ENCODE measurements around the gene GALNT10. TPM values are rescaled to one million over a fixed set of nuclear protein-coding genes. Genes with fewer than 3 reads are reported as not detected.

GALNT10 gene
- total and polyA plus RNA-seq, 9 of the 15 experiments (the other 6 are each of a cell fraction or from before 2014, with no cell fraction given): 4.6 to 37.1 (median 13.3) TPM

- Histone ChIP-seq H3K9ac (ENCODE audit: insufficient read depth in 1 of 2, low read depth in 2 of 2, low read length in 2 of 2) (no peak overlapping the region), H3K9me1 (ENCODE audit: control insufficient read depth, insufficient read depth, low read length) (no peaks in the 10 kb centered on the region), H3K9me3 (replicated peaks; ENCODE audit: control insufficient read depth, insufficient read depth, low read depth, low read length) (no peaks in the 10 kb centered on the region), H3K4me2 (ENCODE audit: insufficient read depth, low read length) (no peak overlapping the region), H4K20me1 (replicated peaks; ENCODE audit: control insufficient read depth, insufficient read depth, low read length) (no peaks in the 10 kb centered on the region; the same call in 1 of the 2 replicates), H3K4me3 (no peak overlapping the region), H3K27ac (ENCODE audit: extremely low read depth, low read depth, low read length) (no peak overlapping the region), H3K27me3 (ENCODE audit: control insufficient read depth in 2 of 2, insufficient read depth in 2 of 2, low read length in 2 of 2) (peaks cover 7 to 11% of the 10 kb centered on the region in 2 experiments; a peak in 4 of 5 replicates), H3K4me1 (replicated peaks in 1 of 2; ENCODE audit: control insufficient read depth in 2 of 2, insufficient read depth in 2 of 2, low read length in 2 of 2) (no peaks in the 10 kb centered on the region), H2AFZ (ENCODE audit: low read depth, low read length) (no peak overlapping the region), H3K79me2 (ENCODE audit: control insufficient read depth, insufficient read depth, low read length) (no peaks in the 10 kb centered on the region), H3K36me3 (ENCODE audit: control insufficient read depth, insufficient read depth, low read length) (no peaks in the 10 kb centered on the region)
- ChIA-PET POLR2A (no interaction called here), CTCF (ENCODE audit: low intra/inter-chr PET ratio) (no interaction called here)
- 0% methylated on average over 1 of the region's 1 CpG for whole genome bisulfite sequencing (ENCODE audit: insufficient coverage, low coverage, missing lambda C conversion rate)
- in situ Hi-C loops (cut with MboI): no loop called here
- ATAC-seq (no peak), FAIRE-seq (no peak), DNase-seq (ENCODE audit: extremely low read depth in 1 of 4, low spot score in 3 of 4) (no peak)
- intact Hi-C loops (cut with micrococcal nuclease): no loop called here
- TF ChIP-seq ATF2 (CRISPR knock-in tag; IDR thresholded peaks at IDR 0.05) (no peak), CC2D1A (IDR thresholded peaks at IDR 0.05) (no peak), SIN3A (IDR thresholded peaks at IDR 0.05; ENCODE audit: borderline replicate concordance in 2 of 2, control insufficient read depth in 1 of 2, low read depth in 2 of 2, low read length in 2 of 2) (no peak), IRF2 (CRISPR knock-in tag; IDR thresholded peaks at IDR 0.05) (no peak), ZNF3 (CRISPR knock-in tag; IDR thresholded peaks at IDR 0.05) (no peak), MAFF (IDR thresholded peaks at IDR 0.05; ENCODE audit: low read length) (no peak), MIER1 (IDR thresholded peaks at IDR 0.05; ENCODE audit: low read depth) (no peak), POLR2G (IDR thresholded peaks at IDR 0.05; ENCODE audit: low read depth, low read length) (no peak), ZZZ3 (IDR thresholded peaks at IDR 0.05) (no peak), KLF16 (IDR thresholded peaks at IDR 0.05) (no peak)
- no TSS peak for BruUV-seq (replicated peaks)
Measured at GRCh38 chr5:154158379-154158737, 32.2 kb upstream of the GALNT10 start.

All from K562 (cell line).